ENCODE data around the gene BTF3L4.
"Not testable (repeated sequence)": the region's sequence is repeated elsewhere in the genome, so short reads cannot be mapped to it uniquely, and the experiment has no call there.

The BTF3L4 gene

DNA sequence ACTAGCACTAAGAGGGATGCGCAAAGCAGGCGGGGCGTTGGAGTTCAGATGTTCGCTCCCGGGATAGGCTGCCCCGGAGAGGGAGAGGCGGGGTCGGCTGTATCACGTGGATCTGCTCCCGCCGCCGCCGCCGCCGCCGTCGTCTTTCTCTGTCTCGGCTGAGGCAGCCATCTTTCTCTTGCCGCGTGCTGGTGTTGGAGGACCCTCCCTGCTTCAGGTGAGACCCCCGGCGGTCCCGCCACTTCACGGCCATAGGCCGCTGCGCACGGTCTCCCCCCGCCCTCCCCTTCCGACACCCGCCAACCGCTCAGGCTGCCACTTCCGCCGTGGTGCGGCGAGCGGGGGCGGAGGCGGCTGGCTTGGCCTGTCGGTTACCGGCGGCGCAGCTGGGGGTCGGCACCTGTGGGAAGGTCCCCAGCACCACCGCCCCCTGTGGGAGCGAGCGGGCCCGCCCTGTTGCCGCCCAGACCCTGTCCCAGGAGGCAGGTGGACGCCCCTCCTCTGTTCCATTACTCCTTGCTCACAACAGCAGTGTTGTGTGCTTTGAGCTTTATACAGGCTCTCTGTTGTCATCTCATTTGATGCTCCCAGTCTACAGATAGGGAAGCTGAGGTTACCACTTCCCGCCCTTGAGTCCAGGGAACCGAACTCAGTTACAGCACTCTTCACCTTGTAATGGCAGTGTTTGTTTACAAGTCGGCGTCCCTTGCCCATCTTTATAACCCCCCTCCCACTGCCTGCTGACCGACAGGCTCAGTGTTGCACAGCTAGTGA lies at the start of gene BTF3L4:
Gene BTF3L4 (plus strand): TSS at position 133 of the 774 bp plus-strand sequence. CDS start 3,553 bp downstream, outside the sequence.
- peak; percentile 99 for DNase-seq

- DNase-seq = no peak
These were observed 48.7 kb upstream of the BTF3L4 start for GRCh38 chr1:52007215-52008002.

GRCh38 chr1:52008071-52008809 lies 47.9 kb upstream of the BTF3L4 start:
- DNase-seq = no peak

GRCh38 chr1:52022133-52022532 lies 34.0 kb upstream of the BTF3L4 start:
- DNase-seq = no peak

GRCh38 chr1:52026278-52026677 lies 29.8 kb upstream of the BTF3L4 start:
- no peak for DNase-seq

DNA sequence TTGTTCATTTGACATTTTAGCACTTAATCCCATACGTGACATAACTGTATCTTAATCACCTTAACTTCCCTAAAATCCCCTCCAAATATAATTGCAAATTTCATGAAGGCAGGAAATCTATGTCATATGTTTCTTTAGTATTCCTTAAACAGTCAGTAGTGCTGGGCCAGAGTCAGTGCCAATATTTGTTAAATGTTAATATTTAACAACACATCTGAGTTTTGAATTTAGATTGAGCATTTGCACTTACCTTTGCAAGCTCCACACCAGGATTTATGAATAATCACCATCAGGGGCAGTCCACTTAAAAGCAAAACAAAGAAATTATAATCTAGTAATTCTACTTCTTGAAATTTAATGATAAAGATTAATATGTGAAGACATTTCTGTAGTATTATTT lies 27.8 kb upstream of the BTF3L4 start:
- no peak for DNase-seq

DNA sequence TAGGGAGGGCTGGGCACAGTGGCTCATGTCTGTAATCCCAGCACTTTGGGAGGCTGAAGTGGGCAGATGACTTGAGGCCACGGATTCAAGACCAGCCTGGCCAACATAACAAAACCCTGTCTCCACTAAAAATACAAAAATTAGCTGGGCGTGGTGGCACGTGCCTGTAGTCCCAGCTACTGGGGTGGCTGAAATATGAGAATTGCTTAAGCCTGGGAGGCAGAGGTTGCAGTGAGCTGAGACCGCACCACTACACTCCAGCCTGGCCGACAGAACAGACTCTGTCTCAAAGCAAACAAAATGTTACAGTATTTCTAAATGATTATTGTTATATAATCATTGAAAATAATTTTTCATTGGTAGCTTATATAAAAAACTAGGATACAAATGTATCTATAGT lies 27.3 kb upstream of the BTF3L4 start:
- DNase-seq = not testable (repeated sequence)

DNA sequence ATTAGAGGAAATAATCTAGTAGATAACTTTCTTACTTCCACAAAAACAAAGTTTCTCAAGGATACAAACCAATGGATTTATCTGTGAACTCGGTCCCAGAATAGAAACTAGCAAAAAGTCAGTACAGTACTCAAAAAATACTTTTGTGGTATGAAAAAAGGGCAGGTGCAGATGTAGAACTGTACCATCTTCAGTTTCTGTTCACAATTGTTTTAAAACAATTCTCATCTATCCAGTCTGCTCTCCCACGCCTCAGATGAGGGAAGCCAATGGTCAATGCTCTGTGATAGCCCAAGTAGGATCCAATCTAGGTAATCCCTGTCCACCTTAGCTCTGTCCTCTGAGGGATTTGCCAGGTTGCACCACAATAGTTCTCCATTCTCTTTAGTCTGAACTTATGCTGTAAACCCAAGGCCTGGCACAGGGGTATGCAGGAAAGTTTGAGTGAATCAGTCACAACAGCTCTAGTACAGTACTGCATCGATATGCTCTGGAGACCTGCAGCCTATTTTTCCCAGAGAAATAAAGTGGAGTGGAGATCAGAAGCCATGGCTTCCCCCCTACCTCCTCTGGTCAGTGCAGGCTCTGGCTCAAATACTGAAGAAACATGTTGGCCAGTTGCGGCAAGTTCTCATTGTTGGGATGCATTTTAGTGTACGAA lies 23.8 kb upstream of the BTF3L4 start:
- DNase-seq = no peak

DNA sequence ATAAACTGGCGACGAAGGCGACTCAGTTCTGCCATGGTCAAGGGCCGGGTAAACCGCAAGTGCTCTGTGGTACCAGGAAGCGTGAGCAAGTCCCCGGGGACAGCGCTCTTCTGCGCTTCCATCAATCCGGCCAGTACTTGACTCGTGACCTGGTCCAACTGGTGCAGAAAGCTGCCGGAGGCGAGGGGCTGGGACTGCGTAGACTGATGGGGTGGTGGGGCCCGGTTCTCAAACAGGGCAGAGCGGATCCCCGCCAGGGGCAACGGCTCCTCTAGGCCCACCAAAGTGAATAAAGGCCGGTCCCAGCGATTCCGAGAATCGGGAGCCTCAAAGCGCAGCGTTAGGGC lies 23.3 kb upstream of the BTF3L4 start:
- DNase-seq = no peak

DNA sequence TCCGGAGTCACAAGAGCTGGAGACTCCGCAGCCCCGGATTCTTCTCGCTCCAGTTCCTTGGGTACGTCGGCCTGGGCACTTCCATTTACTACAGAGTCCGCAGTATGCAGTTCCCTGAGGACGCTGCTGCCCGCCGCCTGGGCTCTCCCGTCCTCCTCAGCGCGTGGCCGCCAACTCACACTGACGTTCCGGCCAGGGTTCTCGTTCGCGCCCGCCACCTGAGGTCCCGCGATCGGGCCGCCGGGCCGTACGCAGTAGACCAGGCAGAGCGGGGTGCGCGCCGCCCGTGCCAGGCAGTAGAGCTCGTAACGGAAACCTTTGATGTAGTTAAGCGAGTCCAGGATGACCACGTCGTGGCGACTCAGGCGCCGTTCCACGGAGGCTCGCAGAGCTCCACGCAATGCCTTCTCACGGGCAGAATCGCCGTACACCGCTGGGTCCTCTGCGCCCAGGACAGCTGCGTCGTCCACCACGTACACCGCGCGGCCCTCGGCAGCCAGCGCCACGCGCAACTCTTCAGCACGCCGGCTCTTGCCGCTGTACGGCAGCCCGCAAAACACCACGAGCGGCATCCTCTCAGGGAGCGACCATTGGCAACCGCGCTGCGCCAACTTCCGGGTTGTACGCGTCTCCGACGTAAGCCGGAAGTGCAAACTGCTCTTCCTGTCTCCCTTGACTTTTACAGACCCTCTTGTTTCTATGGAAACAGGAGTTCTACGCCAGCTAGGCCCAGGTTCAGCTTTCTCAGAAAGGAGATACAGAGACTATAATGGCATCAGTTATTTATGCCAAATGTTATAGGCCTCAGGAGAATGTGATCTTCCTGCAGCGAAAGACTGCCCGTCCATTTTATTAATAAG lies 22.7 kb upstream of the BTF3L4 start, which contains the start of gene KTI12:
Gene KTI12 (minus strand): TSS at position 621 of the 860 bp plus-strand sequence. CDS start 49 bp downstream, at position 572.
- DNase-seq = peak; percentile 93

DNA sequence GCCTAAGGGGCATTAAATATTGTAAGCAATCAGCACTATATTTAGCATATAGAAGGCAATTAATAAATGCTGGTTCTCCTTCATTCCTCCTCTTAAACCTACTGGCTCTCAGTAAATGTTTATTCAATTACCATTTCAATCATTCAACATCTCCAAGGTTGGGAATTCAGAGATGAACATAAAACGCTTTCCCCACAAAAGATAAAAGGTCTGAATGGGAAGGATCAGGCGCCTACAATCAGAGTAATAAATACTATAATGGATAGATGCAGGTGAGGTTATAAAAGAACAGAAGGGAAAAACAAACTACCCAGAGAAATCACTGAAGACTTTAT lies 22.1 kb upstream of the BTF3L4 start:
- no peak for DNase-seq

- peak; percentile 63 for DNase-seq
These were observed 18.7 kb upstream of the BTF3L4 start for GRCh38 chr1:52037402-52037814.

GRCh38 chr1:52037909-52038308 lies 18.2 kb upstream of the BTF3L4 start:
- no peak for DNase-seq

- no peak for DNase-seq
These were observed 14.4 kb upstream of the BTF3L4 start for GRCh38 chr1:52041551-52042185.

GRCh38 chr1:52045236-52045635 lies 10.9 kb upstream of the BTF3L4 start:
- no peak for DNase-seq

DNA sequence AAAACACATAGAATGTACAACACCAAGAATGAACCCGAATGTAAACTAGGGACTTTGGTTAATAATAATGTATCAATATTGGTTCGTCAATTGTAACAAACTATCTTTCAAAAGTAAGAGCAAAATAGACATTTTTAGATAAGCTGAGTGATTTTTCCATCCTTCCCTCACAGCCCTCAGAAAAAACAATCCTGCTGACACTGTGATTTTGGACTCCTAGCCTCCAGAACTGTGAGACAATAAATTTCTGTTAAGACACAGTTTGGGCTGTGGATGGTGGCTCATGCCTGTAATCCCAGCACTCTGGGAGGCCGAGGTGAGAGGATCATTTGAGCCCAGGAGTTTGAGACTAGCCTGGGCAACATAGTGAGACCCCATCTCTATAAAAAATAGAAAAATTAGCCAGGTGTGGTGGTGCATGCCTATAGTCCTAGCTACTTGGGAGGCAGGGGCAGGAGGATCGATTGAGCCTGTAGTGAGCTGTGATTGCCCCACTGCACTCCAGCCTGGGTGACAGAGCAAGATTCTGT lies 10.4 kb upstream of the BTF3L4 start:
- DNase-seq = not testable (repeated sequence)

DNA sequence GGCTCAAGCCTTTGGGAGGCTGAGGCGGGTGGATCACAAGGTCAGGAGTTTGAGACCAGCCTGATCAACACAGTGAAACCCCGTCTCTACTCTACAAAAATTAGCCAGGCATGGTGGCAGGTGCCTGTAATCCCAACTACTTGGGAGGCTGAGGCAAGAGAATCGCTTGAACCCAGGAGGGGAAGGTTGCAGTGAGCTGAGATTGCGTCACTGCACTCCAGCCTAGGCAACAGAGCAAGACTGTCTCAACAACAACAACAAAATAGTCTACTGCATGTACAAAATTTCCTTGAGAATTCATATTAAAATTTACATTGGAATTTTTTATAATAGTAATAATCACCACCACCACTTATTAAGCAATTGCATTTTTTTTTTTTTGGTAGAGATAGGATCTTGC lies 6.8 kb upstream of the BTF3L4 start:
- DNase-seq = not testable (repeated sequence)

DNA sequence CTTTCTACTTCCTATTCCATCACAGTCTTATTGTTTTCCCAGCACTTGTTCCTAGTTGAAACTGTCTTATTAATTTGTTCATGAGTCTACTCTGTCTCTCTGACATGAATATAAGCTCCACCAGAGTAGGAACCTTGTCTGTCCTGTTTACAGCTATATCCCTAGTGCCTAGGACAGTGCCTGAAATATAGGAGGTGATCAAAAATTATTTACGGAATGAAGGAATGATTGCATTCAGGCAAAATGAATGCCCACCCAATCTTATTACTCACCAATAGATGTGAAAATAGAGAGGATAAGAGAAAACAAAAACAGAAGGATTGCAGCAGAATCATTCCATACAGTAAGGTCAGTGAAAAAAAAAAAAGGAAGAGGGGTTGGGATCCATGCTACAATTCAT lies 2.2 kb upstream of the BTF3L4 start:
- DNase-seq = no peak

GRCh38 chr1:52054496-52055065 lies 1.5 kb upstream of the BTF3L4 start:
- no peak for DNase-seq

DNA sequence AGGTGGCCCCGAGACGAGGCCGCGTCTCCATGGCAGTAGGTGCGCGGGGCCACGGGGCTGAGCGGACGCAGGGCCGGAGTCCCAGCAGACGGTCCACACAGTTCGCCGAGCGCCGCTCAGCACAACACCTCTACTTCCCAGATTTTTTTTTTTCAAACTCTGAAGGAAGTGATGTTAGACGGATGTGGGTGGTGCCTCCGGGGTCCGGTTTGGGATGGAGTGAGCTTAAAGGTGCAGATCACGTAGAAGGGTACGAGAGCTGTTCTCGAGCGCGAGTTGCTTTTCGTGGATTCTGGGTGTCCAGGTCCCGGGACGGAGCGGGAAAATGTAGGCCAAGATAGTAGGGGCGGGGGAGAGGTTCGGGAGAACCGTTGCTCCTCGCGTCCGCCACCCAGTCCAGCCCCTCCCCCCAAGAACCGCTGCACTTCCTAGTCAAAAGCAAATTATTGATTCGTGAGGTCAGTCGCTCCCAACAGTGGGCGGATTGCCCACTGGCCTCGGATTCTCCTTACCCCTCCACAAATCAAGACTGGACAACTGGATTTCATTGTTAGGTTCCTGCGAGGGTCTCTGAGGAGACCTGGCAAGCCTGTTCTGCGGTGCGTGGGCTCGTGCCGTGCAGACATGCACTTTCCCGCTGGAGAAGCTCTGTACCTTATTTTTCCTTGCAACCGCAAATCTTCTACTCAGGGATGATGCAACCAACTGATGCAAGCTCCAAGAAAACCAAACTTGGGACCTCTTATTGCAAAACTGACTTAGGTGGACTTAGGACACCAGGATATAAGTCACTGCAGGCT lies 829 bp upstream of the BTF3L4 start, which contains the start of gene TXNDC12:
Gene TXNDC12 (minus strand): TSS at position 126 of the 800 bp plus-strand sequence. CDS start 95 bp downstream, at position 31.
- DNase-seq = peak; percentile 94

All from NCI-H2171 treated with DMSO at 0.1 percent for 48 hours (cell line).